Measurements from ENCODE around the gene ACAP1.

ACAP1 gene

GRCh38 chr17:7312432-7313087 is 23.8 kb upstream of the ACAP1 start:
- no peak for DNase-seq

GRCh38 chr17:7313088-7313889 is 23.0 kb upstream of the ACAP1 start:
- no peak for DNase-seq

- no peak for DNase-seq
These were observed 22.2 kb upstream of the ACAP1 start for GRCh38 chr17:7313890-7314718.

GRCh38 chr17:7314719-7315569 is 21.4 kb upstream of the ACAP1 start, which contains the start of gene GPS2:
Gene GPS2, minus strand, starts transcription at chr17:7315360. Its CDS starts 308 bp downstream, at chr17:7315052.
- peak; percentile 84 to 93 (median 90) for DNase-seq

- DNase-seq: no peak
These were observed 20.6 kb upstream of the ACAP1 start for GRCh38 chr17:7315570-7316235.

GRCh38 chr17:7317161-7317803 is 19.0 kb upstream of the ACAP1 start:
- no peak for DNase-seq

- no peak for DNase-seq
These were observed 18.0 kb upstream of the ACAP1 start for GRCh38 chr17:7318121-7318860.

GRCh38 chr17:7321466-7321865 is 14.9 kb upstream of the ACAP1 start:
- DNase-seq: no peak

- DNase-seq: no peak
These were observed 13.7 kb upstream of the ACAP1 start for GRCh38 chr17:7322520-7323194.

GRCh38 chr17:7323731-7324437 is 12.4 kb upstream of the ACAP1 start:
- DNase-seq: peak; percentile 34 to 52 (median 43)

- DNase-seq: no peak
These were observed 11.9 kb upstream of the ACAP1 start for GRCh38 chr17:7324438-7324779.

GRCh38 chr17:7325031-7325528 is 11.2 kb upstream of the ACAP1 start:
- no peak for DNase-seq

GRCh38 chr17:7326186-7326585 is 10.1 kb upstream of the ACAP1 start:
- DNase-seq: no peak

GRCh38 chr17:7327056-7327455 is 9.3 kb upstream of the ACAP1 start:
- DNase-seq: no peak

- DNase-seq: no peak
These were observed 8.8 kb upstream of the ACAP1 start for GRCh38 chr17:7327501-7327900.

- no peak for DNase-seq
These were observed 8.3 kb upstream of the ACAP1 start for GRCh38 chr17:7328009-7328408.

- no peak for DNase-seq
These were observed 7.4 kb upstream of the ACAP1 start, which contains the start of gene NEURL4 for GRCh38 chr17:7328840-7329373. Gene NEURL4, minus strand, starts transcription at chr17:7329335. Its CDS starts 23 bp downstream, at chr17:7329312.

GRCh38 chr17:7329374-7329996 is 6.8 kb upstream of the ACAP1 start:
- DNase-seq: peak; percentile 88 to 96 (median 91)
